Measurements from ENCODE around the gene TMEM43. TPM values are rescaled to one million over a fixed set of nuclear protein-coding genes. Genes with fewer than 3 reads are reported as not detected.

The TMEM43 gene
- total and polyA plus RNA-seq, 2 of the 13 experiments (the other 11 are each of a cell fraction or from before 2014, with no cell fraction given) = 48.9 to 50.5 TPM

DNA sequence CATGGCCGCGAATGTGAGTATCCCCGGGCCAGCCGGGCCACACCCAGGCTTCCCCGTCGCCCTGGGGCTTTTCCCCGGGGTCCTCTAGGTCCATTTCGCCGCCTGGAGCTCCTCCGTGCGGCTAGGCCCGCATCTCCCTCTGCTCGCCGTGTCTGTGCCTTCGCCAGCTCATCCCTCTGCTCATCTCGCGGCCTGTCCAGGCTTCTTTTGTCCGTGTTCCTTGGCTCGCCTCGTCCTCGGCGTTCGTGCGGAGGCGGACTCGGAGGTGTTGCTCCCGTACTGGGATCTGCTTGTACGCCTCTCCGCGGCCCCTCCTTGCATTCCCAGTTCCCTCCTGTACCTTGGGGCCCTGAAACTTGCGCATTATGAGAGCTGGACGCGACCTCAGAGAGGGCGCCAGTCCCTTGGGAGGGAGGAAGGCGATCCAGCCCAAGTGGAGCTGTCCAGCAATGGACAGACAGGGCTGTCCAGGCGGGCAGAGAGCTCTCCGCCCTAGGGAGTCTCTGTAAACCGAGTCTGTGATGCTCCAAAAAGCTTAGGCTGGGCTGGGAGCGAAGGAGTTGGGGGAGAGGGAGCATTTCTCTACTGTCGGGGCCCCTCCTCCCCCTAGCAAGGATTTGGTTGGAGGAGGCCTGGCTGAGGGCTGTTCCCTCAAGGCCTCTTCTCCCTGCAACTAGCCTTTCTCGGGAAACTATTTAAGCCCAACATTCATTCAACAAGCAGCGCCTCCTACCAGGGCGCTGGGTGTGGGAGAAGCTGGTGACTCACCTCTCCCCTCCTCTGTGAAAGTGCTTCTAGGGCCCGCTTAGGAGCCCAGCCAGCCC lies 553 bp downstream of the TMEM43 start (continued):
- TF ChIP-seq MYC (CRISPR knock-in tag; IDR thresholded peaks at IDR 0.05; ENCODE audit: borderline replicate concordance) (peak; percentile 11; the same call in 1 of the 2 replicates), ZKSCAN5 (CRISPR knock-in tag; IDR thresholded peaks at IDR 0.05) (no peak), EED (CRISPR knock-in tag; IDR thresholded peaks at IDR 0.05) (peak; percentile 96), ISX (CRISPR knock-in tag; conservative IDR thresholded peaks at IDR 0.05) (no peak), TGIF2 (CRISPR knock-in tag; IDR thresholded peaks at IDR 0.05) (no peak; the same call in 1 of the 2 replicates), ZNF557 (CRISPR knock-in tag; IDR thresholded peaks at IDR 0.05) (no peak), U2AF2 (IDR thresholded peaks at IDR 0.05; ENCODE audit: low read depth, low read length) (no peak), ZNF780A (CRISPR knock-in tag; IDR thresholded peaks at IDR 0.05) (no peak), ZNF605 (CRISPR knock-in tag; IDR thresholded peaks at IDR 0.05) (peak; percentile 78; the same call in 1 of the 2 replicates), TARDBP (CRISPR knock-in tag; IDR thresholded peaks at IDR 0.05) (no peak; the same call in 1 of the 2 replicates), JUND (CRISPR knock-in tag; IDR thresholded peaks at IDR 0.05) (peak; percentile 60), ZSCAN31 (CRISPR knock-in tag; IDR thresholded peaks at IDR 0.05; ENCODE audit: low read depth) (0 out of 2 replicates have a peak, but pooled peaks have one; percentile 82), KDM5A (IDR thresholded peaks at IDR 0.05; ENCODE audit: borderline replicate concordance, low read length) (no peak), ZNF34 (CRISPR knock-in tag; IDR thresholded peaks at IDR 0.05; ENCODE audit: borderline replicate concordance) (0 out of 2 replicates have a peak, but pooled peaks have one; percentile 21), ZZZ3 (CRISPR knock-in tag; IDR thresholded peaks at IDR 0.05; ENCODE audit: borderline replicate concordance) (no peak; the same call in 1 of the 2 replicates), NR2F2 (IDR thresholded peaks at IDR 0.05; ENCODE audit: borderline replicate concordance, low read depth) (no peak), MED13 (CRISPR knock-in tag; IDR thresholded peaks at IDR 0.05) (no peak), ONECUT2 (CRISPR knock-in tag; IDR thresholded peaks at IDR 0.05) (no peak), PHF8 (CRISPR knock-in tag; IDR thresholded peaks at IDR 0.05) (peak; percentile 5; the same call in 1 of the 2 replicates), ZNF263 (CRISPR knock-in tag; IDR thresholded peaks at IDR 0.05) (peak; percentile 81), ZNF614 (CRISPR knock-in tag; IDR thresholded peaks at IDR 0.05; ENCODE audit: borderline replicate concordance) (no peak), CHD2 (IDR thresholded peaks at IDR 0.05; ENCODE audit: low read depth, low read length) (no peak), GATAD1 (CRISPR knock-in tag; IDR thresholded peaks at IDR 0.05) (peak; percentile 52; the same call in 1 of the 2 replicates)
- TF ChIP-seq, protein P1, sequence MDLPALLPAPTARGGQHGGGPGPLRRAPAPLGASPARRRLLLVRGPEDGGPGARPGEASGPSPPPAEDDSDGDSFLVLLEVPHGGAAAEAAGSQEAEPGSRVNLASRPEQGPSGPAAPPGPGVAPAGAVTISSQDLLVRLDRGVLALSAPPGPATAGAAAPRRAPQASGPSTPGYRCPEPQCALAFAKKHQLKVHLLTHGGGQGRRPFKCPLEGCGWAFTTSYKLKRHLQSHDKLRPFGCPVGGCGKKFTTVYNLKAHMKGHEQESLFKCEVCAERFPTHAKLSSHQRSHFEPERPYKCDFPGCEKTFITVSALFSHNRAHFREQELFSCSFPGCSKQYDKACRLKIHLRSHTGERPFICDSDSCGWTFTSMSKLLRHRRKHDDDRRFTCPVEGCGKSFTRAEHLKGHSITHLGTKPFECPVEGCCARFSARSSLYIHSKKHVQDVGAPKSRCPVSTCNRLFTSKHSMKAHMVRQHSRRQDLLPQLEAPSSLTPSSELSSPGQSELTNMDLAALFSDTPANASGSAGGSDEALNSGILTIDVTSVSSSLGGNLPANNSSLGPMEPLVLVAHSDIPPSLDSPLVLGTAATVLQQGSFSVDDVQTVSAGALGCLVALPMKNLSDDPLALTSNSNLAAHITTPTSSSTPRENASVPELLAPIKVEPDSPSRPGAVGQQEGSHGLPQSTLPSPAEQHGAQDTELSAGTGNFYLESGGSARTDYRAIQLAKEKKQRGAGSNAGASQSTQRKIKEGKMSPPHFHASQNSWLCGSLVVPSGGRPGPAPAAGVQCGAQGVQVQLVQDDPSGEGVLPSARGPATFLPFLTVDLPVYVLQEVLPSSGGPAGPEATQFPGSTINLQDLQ (CRISPR knock-in tag; IDR thresholded peaks at IDR 0.05) = no peak
- TF ChIP-seq, protein P2, sequence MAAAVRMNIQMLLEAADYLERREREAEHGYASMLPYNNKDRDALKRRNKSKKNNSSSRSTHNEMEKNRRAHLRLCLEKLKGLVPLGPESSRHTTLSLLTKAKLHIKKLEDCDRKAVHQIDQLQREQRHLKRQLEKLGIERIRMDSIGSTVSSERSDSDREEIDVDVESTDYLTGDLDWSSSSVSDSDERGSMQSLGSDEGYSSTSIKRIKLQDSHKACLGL (CRISPR knock-in tag; IDR thresholded peaks at IDR 0.05) = no peak
- TF ChIP-seq, protein P3, sequence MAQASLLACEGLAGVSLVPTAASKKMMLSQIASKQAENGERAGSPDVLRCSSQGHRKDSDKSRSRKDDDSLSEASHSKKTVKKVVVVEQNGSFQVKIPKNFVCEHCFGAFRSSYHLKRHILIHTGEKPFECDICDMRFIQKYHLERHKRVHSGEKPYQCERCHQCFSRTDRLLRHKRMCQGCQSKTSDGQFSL (CRISPR knock-in tag; IDR thresholded peaks at IDR 0.05) = no peak
- TF ChIP-seq, protein P4, sequence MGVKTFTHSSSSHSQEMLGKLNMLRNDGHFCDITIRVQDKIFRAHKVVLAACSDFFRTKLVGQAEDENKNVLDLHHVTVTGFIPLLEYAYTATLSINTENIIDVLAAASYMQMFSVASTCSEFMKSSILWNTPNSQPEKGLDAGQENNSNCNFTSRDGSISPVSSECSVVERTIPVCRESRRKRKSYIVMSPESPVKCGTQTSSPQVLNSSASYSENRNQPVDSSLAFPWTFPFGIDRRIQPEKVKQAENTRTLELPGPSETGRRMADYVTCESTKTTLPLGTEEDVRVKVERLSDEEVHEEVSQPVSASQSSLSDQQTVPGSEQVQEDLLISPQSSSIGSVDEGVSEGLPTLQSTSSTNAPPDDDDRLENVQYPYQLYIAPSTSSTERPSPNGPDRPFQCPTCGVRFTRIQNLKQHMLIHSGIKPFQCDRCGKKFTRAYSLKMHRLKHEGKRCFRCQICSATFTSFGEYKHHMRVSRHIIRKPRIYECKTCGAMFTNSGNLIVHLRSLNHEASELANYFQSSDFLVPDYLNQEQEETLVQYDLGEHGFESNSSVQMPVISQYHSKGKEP (CRISPR knock-in tag; IDR thresholded peaks at IDR 0.05) = no peak
